ENCODE measurements around the gene ZSWIM7.

Gene ZSWIM7

DNA sequence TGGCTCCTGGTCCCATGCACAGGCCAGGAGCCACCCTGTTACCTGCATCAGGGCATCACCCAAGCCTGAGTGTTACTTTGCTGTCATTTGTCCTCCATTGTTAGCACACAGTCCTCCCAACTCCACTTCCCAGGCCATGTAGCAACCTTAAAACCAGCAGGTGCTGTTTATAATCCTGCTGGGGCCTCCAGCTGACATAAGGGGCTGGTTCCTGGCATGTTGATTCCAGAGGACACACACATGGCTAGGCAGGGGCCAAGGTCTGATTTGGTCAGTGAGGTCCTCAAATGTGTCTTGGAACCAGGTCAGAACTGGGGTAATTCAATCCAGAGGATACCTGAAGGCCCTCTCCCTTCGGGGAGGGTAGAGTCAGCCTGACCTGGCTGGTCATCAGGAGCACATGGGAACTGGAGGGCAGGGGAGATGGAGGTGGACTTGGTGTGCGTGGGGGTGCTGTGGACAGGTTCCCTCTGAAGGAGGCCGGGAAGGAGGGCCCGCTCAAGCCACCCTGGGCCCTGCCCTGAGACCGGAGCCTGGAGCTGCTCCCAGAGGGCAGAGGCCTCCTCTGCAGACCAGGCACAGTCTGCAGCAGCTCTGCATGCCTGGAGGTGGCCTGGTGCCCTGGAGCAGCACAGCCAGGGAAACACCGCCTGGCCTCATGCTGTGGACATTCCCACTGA lies 48.0 kb downstream of the ZSWIM7 start:
- no peak for DNase-seq (ENCODE audit: low read depth, low spot score)
- no peak overlapping the region for H3K27ac ChIP-seq
- H3K9me3 ChIP-seq (ENCODE audit: low read depth, low read length) = no peaks in the 10 kb centered on the region
- H3K36me3 ChIP-seq (ENCODE audit: insufficient read depth, low read length) = no peaks in the 10 kb centered on the region
- no peak overlapping the region for H3K4me3 ChIP-seq
- TF ChIP-seq EZH2 (IDR thresholded peaks at IDR 0.05) (no peak), FOXP2 (optimal IDR thresholded peaks at IDR 0.05; ENCODE audit: control extremely low read depth, extremely low read length, insufficient read depth) (no peak), POLR2AphosphoS5 (IDR thresholded peaks at IDR 0.05; ENCODE audit: borderline replicate concordance, low read depth, low read length) (no peak)
- H3K9ac ChIP-seq (ENCODE audit: insufficient read length) = no peak overlapping the region

DNA sequence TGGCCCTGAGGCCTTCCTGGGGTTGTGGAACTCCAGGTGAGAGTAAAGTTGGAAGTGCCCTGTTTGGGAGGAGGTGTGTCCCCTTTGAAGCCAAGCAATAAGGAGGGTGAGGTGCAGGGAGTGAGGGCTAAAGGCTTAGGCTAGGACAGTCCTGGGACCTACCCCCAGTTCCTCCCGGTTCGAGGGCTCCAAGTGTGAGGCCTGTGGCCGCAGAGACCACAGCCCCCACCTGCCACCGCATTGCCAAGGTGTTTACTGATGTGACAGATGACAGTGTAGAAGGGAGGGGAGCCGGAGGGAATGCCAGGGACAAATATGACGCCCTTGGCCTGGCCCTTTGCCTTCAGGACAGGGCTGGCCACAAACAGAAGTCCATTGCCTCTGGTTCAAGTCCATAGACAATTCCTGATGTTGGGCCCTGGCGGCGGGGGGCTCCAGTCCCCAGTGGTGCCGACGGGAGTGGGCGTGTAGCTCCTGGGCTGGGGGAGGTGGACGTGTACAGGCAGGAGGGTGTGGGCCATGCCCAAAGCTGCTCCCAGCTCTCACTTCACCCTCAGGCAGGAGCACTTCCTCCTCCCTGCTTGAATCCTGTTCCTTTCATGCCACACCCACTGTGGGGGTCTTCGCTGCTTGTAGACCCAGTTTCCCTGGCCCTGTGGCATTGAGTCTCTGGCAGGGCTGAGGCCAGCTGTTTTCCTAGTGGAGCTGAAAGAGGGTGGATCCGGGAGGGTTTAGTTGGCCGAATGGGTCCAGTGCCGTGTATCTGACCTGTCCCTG lies 51.3 kb downstream of the ZSWIM7 start:
- Histone ChIP-seq H3K27ac (no peak overlapping the region), H3K36me3 (ENCODE audit: insufficient read depth, low read length) (no peaks in the 10 kb centered on the region), H3K4me3 (no peak overlapping the region), H3K9me3 (ENCODE audit: low read depth, low read length) (no peaks in the 10 kb centered on the region), H3K9ac (ENCODE audit: insufficient read length) (no peak overlapping the region)
- DNase-seq (ENCODE audit: low read depth, low spot score) = no peak
- TF ChIP-seq EZH2 (IDR thresholded peaks at IDR 0.05) (no peak), FOXP2 (optimal IDR thresholded peaks at IDR 0.05; ENCODE audit: control extremely low read depth, extremely low read length, insufficient read depth) (no peak), POLR2AphosphoS5 (IDR thresholded peaks at IDR 0.05; ENCODE audit: borderline replicate concordance, low read depth, low read length) (no peak)

DNA sequence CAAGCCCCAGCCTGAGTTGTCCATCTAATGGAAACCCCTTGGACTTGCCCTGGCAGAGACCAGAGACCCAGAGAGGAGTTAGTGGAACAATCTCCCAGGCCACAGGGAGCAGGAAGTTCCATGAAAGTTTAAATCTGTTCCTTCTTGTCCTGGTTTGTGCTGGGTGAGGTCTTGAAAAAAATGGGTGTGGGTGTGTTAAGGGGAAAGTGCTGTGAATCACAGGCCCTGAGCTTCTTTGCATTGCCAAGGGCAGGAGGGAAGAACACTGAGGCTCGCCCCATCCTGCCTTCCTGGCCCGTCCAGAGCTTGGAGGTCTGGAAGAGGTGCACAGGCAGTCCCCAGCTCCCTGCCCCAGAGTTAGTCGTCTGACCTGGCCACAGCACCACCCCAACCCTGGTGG lies 52.2 kb downstream of the ZSWIM7 start:
- H3K9me3 ChIP-seq (ENCODE audit: low read depth, low read length) = no peaks in the 10 kb centered on the region

DNA sequence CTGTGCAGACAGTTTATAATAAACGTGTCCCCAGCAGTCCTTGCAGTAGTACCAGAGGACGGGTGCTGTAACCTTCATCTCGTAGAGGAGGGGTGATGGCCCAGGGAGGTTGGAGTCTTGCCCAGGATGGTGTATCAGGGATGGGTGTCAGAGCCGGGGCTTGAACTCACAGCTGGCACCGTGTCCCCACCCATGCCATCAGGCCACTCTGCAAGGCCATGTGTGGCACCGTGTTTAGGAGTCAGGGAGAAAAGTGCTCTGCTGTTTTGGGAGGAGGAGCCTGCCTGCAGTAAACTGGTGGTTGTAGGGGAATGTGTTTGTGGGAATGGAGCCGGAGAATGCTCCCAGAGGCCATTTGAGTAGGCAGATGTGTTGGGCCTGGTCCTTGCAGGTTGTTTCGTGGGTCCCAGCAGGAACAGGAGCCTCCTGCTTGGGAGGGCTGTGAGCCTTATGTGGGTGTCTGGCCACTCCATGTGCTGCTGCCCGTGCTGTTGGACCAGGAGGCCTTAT lies 52.8 kb downstream of the ZSWIM7 start:
- no peak overlapping the region for H3K27ac ChIP-seq
- H3K9ac ChIP-seq (ENCODE audit: insufficient read length) = no peak overlapping the region

More for the DNA sequence above, 52.2 kb downstream of the ZSWIM7 start:
- Histone ChIP-seq H3K36me3 (ENCODE audit: insufficient read depth, low read length) (no peaks in the 10 kb centered on the region), H3K27ac (no peak overlapping the region), H3K9ac (ENCODE audit: insufficient read length) (no peak overlapping the region), H3K4me3 (no peak overlapping the region)
- no peak for DNase-seq (ENCODE audit: low read depth, low spot score)
- TF ChIP-seq EZH2 (IDR thresholded peaks at IDR 0.05) (no peak), POLR2AphosphoS5 (IDR thresholded peaks at IDR 0.05; ENCODE audit: borderline replicate concordance, low read depth, low read length) (no peak), FOXP2 (optimal IDR thresholded peaks at IDR 0.05; ENCODE audit: control extremely low read depth, extremely low read length, insufficient read depth) (no peak)

DNA sequence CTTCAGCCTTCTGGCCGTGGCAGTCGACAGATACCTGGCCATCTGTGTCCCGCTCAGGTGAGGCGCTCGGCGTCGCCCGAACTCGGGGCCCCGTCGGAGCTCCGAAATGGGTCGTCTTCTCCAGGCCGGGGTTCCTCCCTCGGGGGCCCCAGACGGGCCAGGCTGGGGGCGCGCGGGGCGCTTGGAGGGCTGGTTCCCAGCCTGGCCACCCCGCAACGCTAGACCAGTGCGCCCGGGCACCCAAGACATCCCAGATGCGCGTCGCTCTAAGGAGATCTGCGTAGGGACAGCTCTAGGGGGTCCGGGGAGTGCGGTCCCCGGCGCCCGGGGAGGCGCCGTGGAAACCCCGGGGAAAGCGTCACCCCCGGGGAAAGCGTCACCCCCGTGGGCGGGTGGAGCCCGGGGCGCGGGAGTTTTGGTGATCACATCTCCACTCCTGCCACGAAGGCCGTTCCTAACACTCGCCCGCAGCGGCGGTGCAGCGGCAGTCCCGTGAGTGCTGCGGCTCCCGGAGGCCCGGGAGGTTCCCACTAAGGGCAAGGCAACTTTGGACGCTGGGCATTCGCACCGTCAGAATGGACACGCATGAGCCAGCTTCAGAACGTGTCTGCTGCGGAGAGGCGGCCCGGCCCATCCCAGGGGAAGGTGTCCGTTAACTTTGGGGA lies 53.8 kb downstream of the ZSWIM7 start:
- TF ChIP-seq EZH2 (IDR thresholded peaks at IDR 0.05) (no peak), POLR2AphosphoS5 (IDR thresholded peaks at IDR 0.05; ENCODE audit: borderline replicate concordance, low read depth, low read length) (no peak), FOXP2 (optimal IDR thresholded peaks at IDR 0.05; ENCODE audit: control extremely low read depth, extremely low read length, insufficient read depth) (no peak)
- peak overlapping the region; percentile 79 for H3K4me3 ChIP-seq
- no peaks in the 10 kb centered on the region for H3K9me3 ChIP-seq (ENCODE audit: low read depth, low read length)
- DNase-seq (ENCODE audit: low read depth, low spot score) = no peak
- no peak overlapping the region for H3K9ac ChIP-seq (ENCODE audit: insufficient read length)
- H3K36me3 ChIP-seq (ENCODE audit: insufficient read depth, low read length) = no peaks in the 10 kb centered on the region
- no peak overlapping the region for H3K27ac ChIP-seq

More for the DNA sequence above, 52.8 kb downstream of the ZSWIM7 start:
- no peak for TF ChIP-seq POLR2AphosphoS5 (IDR thresholded peaks at IDR 0.05; ENCODE audit: borderline replicate concordance, low read depth, low read length)
- no peak for TF ChIP-seq EZH2 (IDR thresholded peaks at IDR 0.05)
- no peak for TF ChIP-seq FOXP2 (optimal IDR thresholded peaks at IDR 0.05; ENCODE audit: control extremely low read depth, extremely low read length, insufficient read depth)
- Histone ChIP-seq H3K9me3 (ENCODE audit: low read depth, low read length) (no peaks in the 10 kb centered on the region), H3K4me3 (no peak overlapping the region), H3K36me3 (ENCODE audit: insufficient read depth, low read length) (no peaks in the 10 kb centered on the region)
- DNase-seq (ENCODE audit: low read depth, low spot score) = no peak

DNA sequence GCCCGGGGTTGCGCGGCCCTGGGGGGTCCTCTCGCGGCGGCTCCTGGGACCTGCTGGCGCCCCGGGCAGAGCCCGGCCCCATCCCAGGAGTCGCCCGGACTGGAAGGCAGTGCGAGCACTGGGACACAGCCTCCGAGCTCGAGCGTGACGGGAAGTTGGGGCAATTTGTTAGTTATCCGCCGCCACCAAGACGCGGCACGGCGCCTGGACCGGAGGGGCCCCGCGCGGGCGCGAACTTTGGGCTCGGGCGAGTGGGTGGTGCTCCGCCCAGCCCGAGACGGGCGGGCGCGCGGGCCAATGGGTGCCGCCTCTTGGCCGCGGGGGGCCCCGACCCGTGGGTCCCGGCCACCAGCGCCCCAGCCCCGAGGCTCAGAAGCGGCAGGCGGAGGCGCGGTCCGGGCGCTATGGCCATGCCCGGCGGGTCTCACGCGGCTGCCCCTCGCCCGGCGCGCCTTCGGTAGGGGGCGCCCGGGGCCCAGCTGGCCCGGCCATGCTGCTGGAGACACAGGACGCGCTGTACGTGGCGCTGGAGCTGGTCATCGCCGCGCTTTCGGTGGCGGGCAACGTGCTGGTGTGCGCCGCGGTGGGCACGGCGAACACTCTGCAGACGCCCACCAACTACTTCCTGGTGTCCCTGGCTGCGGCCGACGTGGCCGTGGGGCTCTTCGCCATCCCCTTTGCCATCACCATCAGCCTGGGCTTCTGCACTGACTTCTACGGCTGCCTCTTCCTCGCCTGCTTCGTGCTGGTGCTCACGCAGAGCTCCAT lies 54.6 kb downstream of the ZSWIM7 start, which contains the start of gene ADORA2B:
Gene ADORA2B, plus strand, starts transcription at position 372 of the 768 bp plus-strand sequence. Its CDS starts 119 bp downstream, at position 491.
- no peaks in the 10 kb centered on the region for H3K36me3 ChIP-seq (ENCODE audit: insufficient read depth, low read length)
- H3K9me3 ChIP-seq (ENCODE audit: low read depth, low read length) = no peaks in the 10 kb centered on the region
- H3K9ac ChIP-seq (ENCODE audit: insufficient read length) = peak within 1 kb of the TSS; percentile 51
- H3K4me3 ChIP-seq = peak within 1 kb of the TSS; percentile 79
- no peak within 1 kb of the TSS for H3K27ac ChIP-seq
- TF ChIP-seq EZH2 (IDR thresholded peaks at IDR 0.05) (no peak), FOXP2 (optimal IDR thresholded peaks at IDR 0.05; ENCODE audit: control extremely low read depth, extremely low read length, insufficient read depth) (no peak), POLR2AphosphoS5 (IDR thresholded peaks at IDR 0.05; ENCODE audit: borderline replicate concordance, low read depth, low read length) (no peak)
- no peak for DNase-seq (ENCODE audit: low read depth, low spot score)

DNA sequence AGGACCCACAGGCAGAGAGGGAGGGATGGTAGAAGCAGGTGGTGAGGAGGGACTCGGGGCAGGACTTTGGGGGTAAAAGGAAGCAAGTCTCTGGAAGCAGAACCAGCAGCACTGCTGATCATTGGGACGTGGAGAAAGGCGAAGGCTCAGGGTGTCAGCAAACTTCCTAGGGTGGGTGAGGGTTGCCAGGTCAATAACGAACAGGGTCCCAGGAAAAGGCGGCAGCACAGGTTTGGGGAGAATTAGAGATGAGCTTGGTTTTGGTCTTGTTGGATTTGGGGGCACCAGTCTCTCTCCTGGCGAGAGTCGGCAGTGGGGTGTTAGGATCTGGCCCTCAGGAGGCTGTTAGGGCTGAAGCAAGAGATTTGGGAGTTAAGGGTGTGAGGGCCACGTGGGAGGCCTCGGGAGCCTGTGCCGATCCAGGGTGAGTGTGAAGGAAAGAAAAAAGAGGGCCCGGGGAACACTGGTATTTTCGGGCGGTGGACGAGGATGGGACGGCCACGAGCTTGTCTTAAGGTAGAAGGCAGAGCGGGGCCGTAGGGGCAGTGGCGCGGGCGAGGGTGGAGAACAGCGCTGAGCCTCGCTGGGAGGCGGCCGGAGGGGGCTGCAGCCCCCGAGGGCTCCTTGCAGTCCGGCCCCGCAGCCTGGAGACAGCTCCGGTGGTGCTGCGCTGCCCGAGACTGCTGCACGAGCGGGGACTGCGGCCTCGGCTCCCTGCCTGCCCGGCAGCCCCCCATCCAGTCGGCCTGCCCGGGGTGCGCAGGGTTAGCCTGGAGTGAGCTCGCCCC lies 55.3 kb downstream of the ZSWIM7 start:
- no peak overlapping the region for H3K27ac ChIP-seq
- H3K9ac ChIP-seq (ENCODE audit: insufficient read length) = peak overlapping the region; percentile 51
- peak overlapping the region; percentile 79 for H3K4me3 ChIP-seq
- TF ChIP-seq FOXP2 (optimal IDR thresholded peaks at IDR 0.05; ENCODE audit: control extremely low read depth, extremely low read length, insufficient read depth) (no peak), POLR2AphosphoS5 (IDR thresholded peaks at IDR 0.05; ENCODE audit: borderline replicate concordance, low read depth, low read length) (no peak), EZH2 (IDR thresholded peaks at IDR 0.05) (no peak)
- DNase-seq (ENCODE audit: low read depth, low spot score) = no peak
- H3K9me3 ChIP-seq (ENCODE audit: low read depth, low read length) = no peaks in the 10 kb centered on the region
- H3K36me3 ChIP-seq (ENCODE audit: insufficient read depth, low read length) = no peaks in the 10 kb centered on the region
